Mesendoderm (in vitro differentiated cells): Measurements from ENCODE around the gene EFNA1.
"Not testable (repeated sequence)": the region's sequence is repeated elsewhere in the genome, so short reads cannot be mapped to it uniquely, and the experiment has no call there.

Experiments
- DNase-seq: peaks from one replicate; pipeline ENCODE4 v3.0.0; 2013
- H2AK5ac ChIP-seq: 2 replicates; pipeline ENCODE4 v1.6.1; 2013; ENCODE audit warnings: low read length, inconsistent platforms
- H2BK120ac ChIP-seq: 2 replicates; pipeline ENCODE4 v1.6.1; 2013; ENCODE audit warnings: low read depth, mild to moderate bottlenecking, low read length, moderate library complexity, mixed read lengths
- H2BK15ac ChIP-seq: replicated peaks from 2 replicates; pipeline ENCODE4 v1.6.1; 2013; ENCODE audit warnings: low read depth, mild to moderate bottlenecking, moderate library complexity
- H2BK5ac ChIP-seq: 2 replicates; pipeline ENCODE4 v1.6.1; 2013; ENCODE audit warnings: low read length, inconsistent platforms
- H3K18ac ChIP-seq: 2 replicates; pipeline ENCODE4 v1.6.1; 2013; ENCODE audit warnings: mild to moderate bottlenecking, low read length, mixed read lengths
- H3K23ac ChIP-seq: one replicate; pipeline ENCODE4 v1.6.1; 2013; ENCODE audit warnings: low read length
- H3K27ac ChIP-seq: 2 replicates; pipeline ENCODE4 v1.5.1; 2013; ENCODE audit warnings: low read depth, mild to moderate bottlenecking, inconsistent platforms, low read length, moderate library complexity
- H3K27me3 ChIP-seq: 2 replicates; pipeline ENCODE4 v1.6.1; 2013; ENCODE audit warnings: low read length, control low read depth, mild to moderate bottlenecking, inconsistent platforms; ENCODE audit not compliant: insufficient read depth, poor library complexity
- H3K36me3 ChIP-seq: 2 replicates; pipeline ENCODE4 v1.6.1; 2013; ENCODE audit warnings: low read length, inconsistent platforms; ENCODE audit not compliant: control insufficient read depth, insufficient read depth
- H3K4ac ChIP-seq: one replicate; pipeline ENCODE4 v1.6.1; 2013; ENCODE audit warnings: low read depth, mild to moderate bottlenecking, low read length, moderate library complexity
- H3K4me1 ChIP-seq: 2 replicates; pipeline ENCODE4 v1.6.1; 2013; ENCODE audit warnings: low read depth, low read length, inconsistent platforms; ENCODE audit not compliant: control insufficient read depth
- H3K4me2 ChIP-seq: 2 replicates; pipeline ENCODE4 v1.6.1; 2013; ENCODE audit warnings: low read length
- H3K4me3 ChIP-seq: 2 replicates; pipeline ENCODE4 v1.5.1; 2013; ENCODE audit warnings: mild to moderate bottlenecking, low read length
- H3K56ac ChIP-seq: one replicate; pipeline ENCODE4 v1.6.1; 2013; ENCODE audit warnings: low read length
- H3K79me1 ChIP-seq: 2 replicates; pipeline ENCODE4 v1.6.1; 2013; ENCODE audit warnings: low read length, inconsistent platforms
- H3K79me2 ChIP-seq: 2 replicates; pipeline ENCODE4 v1.6.1; 2013; ENCODE audit warnings: mild to moderate bottlenecking, low read length; ENCODE audit not compliant: control insufficient read depth, insufficient read depth
- H3K9ac ChIP-seq: 2 replicates; pipeline ENCODE4 v1.6.1; 2013; ENCODE audit warnings: low read length, inconsistent platforms
- H4K5ac ChIP-seq: one replicate; pipeline ENCODE4 v1.6.1; 2013; ENCODE audit warnings: low read length
- H4K8ac ChIP-seq: one replicate; pipeline ENCODE4 v1.6.1; 2013; ENCODE audit warnings: low read depth, mild to moderate bottlenecking, control low read depth, low read length, moderate library complexity
- WGBS: extraction: QIAGEN DNeasy Blood & Tissue Kit; methylation state at CpG from one replicate; pipeline ENCODE4 v1.1.7; 2013; ENCODE audit warnings: low lambda C conversion rate, missing lambda C conversion rate; ENCODE audit not compliant: insufficient coverage; ENCODE audit errors: extremely low coverage; 5-methylcytosine and 5-hydroxymethylcytosine counted together

EFNA1 gene

DNA sequence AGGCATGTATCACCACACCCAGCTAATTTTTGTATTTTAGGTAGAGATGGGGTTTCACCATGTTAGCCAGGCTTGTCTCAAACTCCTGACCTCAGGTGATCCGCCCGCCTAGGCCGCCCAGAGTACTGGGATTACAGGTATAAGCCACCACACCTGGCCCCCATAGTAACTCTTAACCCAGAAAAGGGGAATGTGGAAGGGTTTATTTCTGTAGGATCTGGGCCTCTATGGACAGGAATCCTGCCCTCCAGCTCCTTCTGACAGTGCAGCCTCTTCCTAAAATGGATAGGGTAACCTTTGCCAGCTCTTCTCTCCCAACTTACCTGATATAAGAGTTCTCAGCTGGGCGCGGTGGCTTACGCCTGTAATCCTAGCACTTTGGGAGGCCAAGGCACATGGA lies 35.0 kb downstream of the EFNA1 start:
- H3K4me3 ChIP-seq, H2BK15ac ChIP-seq, H2BK120ac ChIP-seq, DNase-seq, H3K18ac ChIP-seq, H3K4ac ChIP-seq, H3K36me3 ChIP-seq, H3K4me1 ChIP-seq, H3K79me1 ChIP-seq, H3K4me2 ChIP-seq, H2AK5ac ChIP-seq, H3K79me2 ChIP-seq, H3K9ac ChIP-seq, H4K5ac ChIP-seq, H3K27ac ChIP-seq, H3K27me3 ChIP-seq, H4K8ac ChIP-seq, H3K56ac ChIP-seq, H2BK5ac ChIP-seq, H3K23ac ChIP-seq: not testable (repeated sequence)
- no CpG with 5 or more reads among the region's 6 CpGs for WGBS

DNA sequence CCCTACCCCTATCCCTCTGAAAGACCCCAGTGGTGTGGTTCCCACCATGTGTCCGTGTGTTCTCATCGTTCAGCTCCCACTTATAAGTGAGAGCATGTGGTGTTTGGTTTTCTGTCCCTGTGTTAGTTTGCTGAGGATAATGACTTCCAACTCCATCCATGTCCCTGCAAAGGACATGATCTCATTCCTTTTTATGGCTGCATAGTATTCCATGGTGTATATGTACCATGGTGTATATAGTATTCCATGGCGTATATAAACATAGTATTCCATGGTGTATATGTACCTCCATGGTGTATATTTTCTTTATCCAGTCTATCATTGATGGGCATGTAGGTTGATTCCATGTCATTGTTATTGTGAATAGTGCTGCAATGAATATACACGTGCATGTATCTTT lies 36.1 kb downstream of the EFNA1 start:
- not testable (repeated sequence) for DNase-seq, H3K36me3 ChIP-seq

DNA sequence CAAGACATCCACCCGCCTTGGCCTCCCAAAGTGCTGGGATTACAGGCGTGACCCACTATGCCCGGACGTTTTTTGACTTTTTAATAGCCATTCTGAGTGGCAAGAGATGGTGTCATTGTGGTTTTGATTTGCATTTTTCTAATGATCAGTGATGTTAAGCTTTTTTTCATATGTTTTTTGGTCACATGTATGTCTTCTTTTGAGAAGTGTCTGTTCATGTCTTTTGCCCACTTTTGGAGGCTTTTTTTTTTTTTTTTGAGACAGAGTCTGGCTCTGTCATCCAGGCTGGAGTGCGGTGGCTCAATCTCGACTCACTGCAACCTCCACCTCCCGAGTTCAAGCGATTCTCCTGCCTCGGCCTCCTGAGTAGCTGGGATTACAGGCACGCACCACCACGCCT lies 36.9 kb downstream of the EFNA1 start:
- H3K18ac ChIP-seq, H3K9ac ChIP-seq, H3K36me3 ChIP-seq, H3K4ac ChIP-seq, H4K5ac ChIP-seq, H3K56ac ChIP-seq, H2BK120ac ChIP-seq, H3K27ac ChIP-seq, H3K79me1 ChIP-seq, H3K4me1 ChIP-seq, DNase-seq, H4K8ac ChIP-seq, H3K23ac ChIP-seq, H3K79me2 ChIP-seq, H2BK5ac ChIP-seq, H3K4me3 ChIP-seq, H3K4me2 ChIP-seq, H2BK15ac ChIP-seq, H2AK5ac ChIP-seq, H3K27me3 ChIP-seq: not testable (repeated sequence)
- no CpG with 5 or more reads among the region's 11 CpGs for WGBS

More for the DNA sequence above, 36.1 kb downstream of the EFNA1 start:
- H3K79me2 ChIP-seq, H3K4ac ChIP-seq, H3K79me1 ChIP-seq, H3K23ac ChIP-seq, H2BK5ac ChIP-seq, H4K5ac ChIP-seq, H3K56ac ChIP-seq, H2BK15ac ChIP-seq, H2AK5ac ChIP-seq, H3K4me2 ChIP-seq, H3K27me3 ChIP-seq, H3K4me3 ChIP-seq, H3K4me1 ChIP-seq, H4K8ac ChIP-seq, H2BK120ac ChIP-seq, H3K18ac ChIP-seq, H3K27ac ChIP-seq, H3K9ac ChIP-seq: not testable (repeated sequence)
- no CpG with 5 or more reads among the region's 4 CpGs for WGBS

DNA sequence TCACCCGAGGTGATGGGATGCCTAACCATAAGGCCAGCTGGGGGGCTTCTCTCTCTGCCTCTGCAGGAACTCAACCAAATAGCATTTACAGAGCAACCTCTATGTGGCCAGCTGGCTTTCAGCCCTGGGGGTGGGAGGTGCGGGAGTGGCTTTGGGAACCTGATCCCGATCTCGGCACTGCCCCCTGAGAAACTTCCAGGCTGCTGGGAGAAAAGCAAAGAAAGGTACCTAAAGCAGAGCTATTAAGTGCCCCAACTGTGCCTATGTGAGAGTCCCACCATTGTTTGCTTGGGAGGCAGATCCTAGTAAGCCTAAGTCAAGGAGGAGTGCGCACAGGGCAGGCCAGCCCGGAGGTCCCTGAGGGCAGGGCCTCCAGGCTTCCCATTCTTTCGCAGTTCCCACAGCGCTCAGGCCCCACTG lies 38.4 kb downstream of the EFNA1 start:
- H3K4me1 ChIP-seq, result peaks cover 3% of the 10 kb centered on the region
- no peak overlapping the region for H4K8ac ChIP-seq
- no peak overlapping the region for H4K5ac ChIP-seq
- no peak overlapping the region for H3K4me3 ChIP-seq
- H3K79me1 ChIP-seq, result no peaks in the 10 kb centered on the region
- DNase-seq, result peak; percentile 43
- H3K18ac ChIP-seq, result no peak overlapping the region
- H2BK15ac ChIP-seq, result no peak overlapping the region
- H3K27me3 ChIP-seq, result no peaks in the 10 kb centered on the region
- H3K9ac ChIP-seq, result peak overlapping the region; percentile 20
- H3K79me2 ChIP-seq, result no peaks in the 10 kb centered on the region
- H3K27ac ChIP-seq, result no peak overlapping the region
- H2BK120ac ChIP-seq, result no peak overlapping the region
- peaks cover 1% of the 10 kb centered on the region for H3K36me3 ChIP-seq
- WGBS, result no CpG with 5 or more reads among the region's 8 CpGs
- H2AK5ac ChIP-seq, result no peak overlapping the region
- peak overlapping the region; percentile 65 for H3K56ac ChIP-seq
- no peak overlapping the region for H3K23ac ChIP-seq
- H3K4me2 ChIP-seq, result peak overlapping the region; percentile 25
- H2BK5ac ChIP-seq, result no peak overlapping the region
- H3K4ac ChIP-seq, result no peak overlapping the region

DNA sequence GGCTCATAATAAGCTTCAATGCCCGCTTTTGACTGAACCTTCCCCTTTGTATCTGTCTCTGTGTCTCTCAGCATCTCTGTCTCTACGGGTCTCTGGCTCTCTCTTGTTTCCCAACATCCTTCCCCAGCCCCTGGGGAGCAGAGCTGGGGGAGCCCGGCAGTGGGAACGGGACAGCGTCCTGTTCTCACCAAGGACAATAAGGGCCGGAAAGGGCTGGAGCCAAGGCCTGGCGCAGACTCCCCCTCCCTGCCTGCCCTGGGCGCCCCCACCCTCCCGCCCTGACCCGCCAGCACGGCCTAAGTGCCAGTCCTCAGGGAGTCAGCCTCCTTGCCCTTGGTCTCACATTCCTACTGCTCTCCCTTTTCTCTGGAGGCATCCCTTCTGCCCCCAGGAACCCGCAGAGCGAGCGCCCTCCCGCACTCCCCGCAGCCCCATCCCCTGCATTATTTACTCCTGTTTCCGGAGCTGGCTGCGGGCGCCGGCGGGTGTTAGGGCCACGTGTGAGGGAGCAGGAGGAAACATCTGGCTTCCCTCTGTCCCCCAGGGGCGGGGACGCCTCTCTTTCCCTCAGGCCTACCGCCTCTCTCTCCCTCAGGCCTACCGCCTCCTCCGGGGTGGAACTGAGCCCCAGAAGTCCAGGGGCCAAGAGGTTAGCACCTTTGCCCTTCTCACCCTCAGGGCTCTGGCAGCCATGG lies 38.9 kb downstream of the EFNA1 start:
- peak overlapping the region; percentile 36 for H3K9ac ChIP-seq
- H3K4me2 ChIP-seq, result peak overlapping the region; percentile 58
- no peak overlapping the region for H2AK5ac ChIP-seq
- no peak overlapping the region for H2BK120ac ChIP-seq
- no peak overlapping the region for H4K8ac ChIP-seq
- no peak overlapping the region for H3K23ac ChIP-seq
- H3K27me3 ChIP-seq, result no peaks in the 10 kb centered on the region
- peaks cover 1% of the 10 kb centered on the region for H3K36me3 ChIP-seq
- no peak overlapping the region for H3K4me3 ChIP-seq
- H4K5ac ChIP-seq, result no peak overlapping the region
- H3K79me2 ChIP-seq, result no peaks in the 10 kb centered on the region
- H3K27ac ChIP-seq, result no peak overlapping the region
- H3K56ac ChIP-seq, result peak overlapping the region; percentile 67
- peak overlapping the region; percentile 8 for H3K18ac ChIP-seq
- no peak overlapping the region for H3K4ac ChIP-seq
- DNase-seq, result peak; percentile 54
- H3K79me1 ChIP-seq, result no peaks in the 10 kb centered on the region
- no peak overlapping the region for H2BK5ac ChIP-seq
- no CpG with 5 or more reads among the region's 27 CpGs for WGBS
- peaks cover 3% of the 10 kb centered on the region for H3K4me1 ChIP-seq
- no peak overlapping the region for H2BK15ac ChIP-seq
